Calu3 (cell line): Measurements from ENCODE around the gene ZNF691. TPM values are rescaled to one million over a fixed set of nuclear protein-coding genes. Genes with fewer than 3 reads are reported as not detected.

Source experiments
- BruUV-seq: library from RNA; stranded (reverse); fragments of 400-500 nt; replicated peaks from 2 replicates; lab custom pipeline; 2021; lab: Mats Ljungman, UMichigan
- CTCF ChIA-PET: fragments of 300-600 bp; sonication (Branson Sonifier 250); formaldehyde crosslinking; loops from one replicate; lab custom pipeline; 2022; ENCODE audit warnings: antibody characterized with exemption; lab: Charles Lee
- DNase-seq: peaks from one replicate; pipeline ENCODE4 v3.0.0; 2022
- H3K27ac Mint-ChIP-seq: one replicate; pipeline ENCODE4 v1.8.0; 2022; ENCODE audit warnings: mixed read lengths; ENCODE audit not compliant: unreplicated experiment
- H3K27me3 Mint-ChIP-seq: one replicate; pipeline ENCODE4 v1.8.0; 2022; ENCODE audit warnings: mixed read lengths; ENCODE audit not compliant: unreplicated experiment
- H3K36me3 Mint-ChIP-seq: one replicate; pipeline ENCODE4 v1.8.0; 2022; ENCODE audit warnings: mild to moderate bottlenecking, moderate library complexity, mixed read lengths; ENCODE audit not compliant: insufficient read depth, unreplicated experiment
- H3K4me1 Mint-ChIP-seq: one replicate; pipeline ENCODE4 v1.8.0; 2022; ENCODE audit warnings: mild to moderate bottlenecking, low read depth, mixed read lengths; ENCODE audit not compliant: unreplicated experiment
- H3K4me3 Mint-ChIP-seq: one replicate; pipeline ENCODE4 v1.8.0; 2022; ENCODE audit warnings: mild to moderate bottlenecking, low read depth, moderate library complexity, mixed read lengths; ENCODE audit not compliant: unreplicated experiment
- H3K9me3 Mint-ChIP-seq: one replicate; pipeline ENCODE4 v1.8.0; 2022; ENCODE audit warnings: low read depth, mixed read lengths; ENCODE audit not compliant: unreplicated experiment
- CTCF ChIP-seq: fragments of 200-600 bp; IDR thresholded peaks from one replicate; pipeline ENCODE4 v1.8.0; 2022; ENCODE audit warnings: antibody characterized with exemption; ENCODE audit not compliant: unreplicated experiment
- intact Hi-C: fragments of 100-400 bp; cut with micrococcal nuclease; formaldehyde crosslinking; loops from one replicate; pipeline ENCODE4 v1.10.0; 2022; ENCODE audit not compliant: unreplicated experiment
- total RNA-seq: library from RNA; stranded (reverse); gene quantifications from 2 replicates; pipeline ENCODE4 v1.2.3, GENCODE V29; 2022

ZNF691 gene
- total RNA-seq, 1 experiment from 2014 or later: 12.0 TPM

- CTCF ChIA-PET: no interaction called here
- Mint-ChIP-seq H3K4me3 (no peak overlapping the region), H3K27ac (no peak overlapping the region), H3K9me3 (no peaks in the 10 kb centered on the region), H3K36me3 (no peaks in the 10 kb centered on the region), H3K27me3 (no peaks in the 10 kb centered on the region), H3K4me1 (no peaks in the 10 kb centered on the region)
- no peak for DNase-seq
- BruUV-seq: no TSS peak
- intact Hi-C loops: no loop called here
- no peak for TF ChIP-seq CTCF
Measured at GRCh38 chr1:42825036-42825851, 21.2 kb upstream of the ZNF691 start.

- H3K27ac Mint-ChIP-seq: no peak overlapping the region
- no peak for DNase-seq
- no peak for TF ChIP-seq CTCF
- CTCF ChIA-PET: no interaction called here
- no TSS peak for BruUV-seq
- no peaks in the 10 kb centered on the region for H3K36me3 Mint-ChIP-seq
- intact Hi-C loops: no loop called here
- H3K27me3 Mint-ChIP-seq: no peaks in the 10 kb centered on the region
- no peak overlapping the region for H3K4me3 Mint-ChIP-seq
- no peaks in the 10 kb centered on the region for H3K4me1 Mint-ChIP-seq
- no peaks in the 10 kb centered on the region for H3K9me3 Mint-ChIP-seq
Measured at GRCh38 chr1:42830631-42831030, 15.8 kb upstream of the ZNF691 start.

- intact Hi-C loops: no loop called here
- no peaks in the 10 kb centered on the region for H3K27me3 Mint-ChIP-seq
- H3K4me3 Mint-ChIP-seq: no peak overlapping the region
- no peak for TF ChIP-seq CTCF
- no peaks in the 10 kb centered on the region for H3K4me1 Mint-ChIP-seq
- no TSS peak for BruUV-seq
- no peak for DNase-seq
- CTCF ChIA-PET: no interaction called here
- H3K27ac Mint-ChIP-seq: no peak overlapping the region
- H3K36me3 Mint-ChIP-seq: no peaks in the 10 kb centered on the region
- no peaks in the 10 kb centered on the region for H3K9me3 Mint-ChIP-seq
Measured at GRCh38 chr1:42831273-42831672, 15.1 kb upstream of the ZNF691 start.

GRCh38 chr1:42832641-42833240 lies 13.7 kb upstream of the ZNF691 start:
- no peak for TF ChIP-seq CTCF
- intact Hi-C loops: no loop called here
- H3K4me3 Mint-ChIP-seq: no peak overlapping the region
- no peaks in the 10 kb centered on the region for H3K4me1 Mint-ChIP-seq
- no peak overlapping the region for H3K27ac Mint-ChIP-seq
- H3K9me3 Mint-ChIP-seq: no peaks in the 10 kb centered on the region
- CTCF ChIA-PET: interaction anchor here (0.6 kb wide), 1 partner anchor 179 kb away, joined by 4 read pairs; no protein-coding TSS in a partner anchor
- H3K36me3 Mint-ChIP-seq: no peaks in the 10 kb centered on the region
- BruUV-seq: no TSS peak
- DNase-seq: no peak
- no peaks in the 10 kb centered on the region for H3K27me3 Mint-ChIP-seq
